Activated CD8-positive, alpha-beta memory T cell treated with anti-CD3 and anti-CD28 coated beads, Interleukin-2, amount 50 U/mL, for 24 hours (primary cell): ENCODE results near the gene LTF.

Experiments used
- DNase-seq: peaks from one replicate; pipeline ENCODE4 v3.0.0-alpha.2; 2020; ENCODE audit errors: extremely low read depth

LTF gene

DNA sequence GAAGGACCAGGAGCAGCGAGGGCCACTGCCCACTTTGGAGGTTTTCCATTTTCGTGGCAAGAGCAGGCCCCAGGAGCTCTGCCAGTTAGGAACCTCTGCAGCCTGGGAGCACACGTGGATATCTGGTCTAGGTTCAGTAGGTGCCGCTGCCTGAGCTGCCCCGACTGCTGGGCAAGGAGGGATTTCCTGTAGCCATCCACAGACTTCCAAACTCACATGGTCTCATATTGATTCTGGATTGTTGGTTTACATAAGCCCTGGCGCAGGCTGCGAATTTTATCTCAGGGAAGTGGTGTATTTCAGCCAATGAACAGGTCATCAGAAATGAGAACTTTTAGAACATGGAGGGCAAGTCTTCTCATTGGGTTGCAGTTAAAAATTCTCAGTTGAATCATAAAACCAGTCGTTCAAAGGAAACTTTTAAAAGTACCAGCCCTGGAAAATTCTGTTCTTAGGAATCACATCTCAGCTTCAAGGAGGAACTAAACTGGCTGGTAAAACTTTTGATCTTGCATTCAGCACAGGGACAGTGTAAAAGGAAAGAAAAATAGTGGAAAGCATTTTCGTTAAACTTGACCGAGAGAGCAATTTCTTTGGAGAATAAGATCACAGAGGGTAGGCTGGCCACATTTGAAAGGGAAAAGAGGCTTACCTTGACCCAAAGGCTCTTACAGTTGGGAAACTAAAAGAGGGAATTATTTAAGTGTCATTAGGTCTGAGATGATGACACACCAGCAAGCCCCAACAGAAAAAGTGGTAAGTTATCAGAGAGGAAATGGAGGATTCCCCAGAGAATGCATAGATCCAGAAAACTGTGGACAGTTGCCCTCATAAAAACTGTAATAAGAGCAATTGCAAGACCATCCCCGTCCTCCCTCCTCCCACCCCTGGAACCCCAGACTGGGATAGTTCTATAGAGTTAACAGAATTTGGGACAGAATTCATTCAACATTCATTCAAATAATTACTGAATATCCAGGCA is 26.7 kb upstream of the LTF start:
- no peak for DNase-seq

DNA sequence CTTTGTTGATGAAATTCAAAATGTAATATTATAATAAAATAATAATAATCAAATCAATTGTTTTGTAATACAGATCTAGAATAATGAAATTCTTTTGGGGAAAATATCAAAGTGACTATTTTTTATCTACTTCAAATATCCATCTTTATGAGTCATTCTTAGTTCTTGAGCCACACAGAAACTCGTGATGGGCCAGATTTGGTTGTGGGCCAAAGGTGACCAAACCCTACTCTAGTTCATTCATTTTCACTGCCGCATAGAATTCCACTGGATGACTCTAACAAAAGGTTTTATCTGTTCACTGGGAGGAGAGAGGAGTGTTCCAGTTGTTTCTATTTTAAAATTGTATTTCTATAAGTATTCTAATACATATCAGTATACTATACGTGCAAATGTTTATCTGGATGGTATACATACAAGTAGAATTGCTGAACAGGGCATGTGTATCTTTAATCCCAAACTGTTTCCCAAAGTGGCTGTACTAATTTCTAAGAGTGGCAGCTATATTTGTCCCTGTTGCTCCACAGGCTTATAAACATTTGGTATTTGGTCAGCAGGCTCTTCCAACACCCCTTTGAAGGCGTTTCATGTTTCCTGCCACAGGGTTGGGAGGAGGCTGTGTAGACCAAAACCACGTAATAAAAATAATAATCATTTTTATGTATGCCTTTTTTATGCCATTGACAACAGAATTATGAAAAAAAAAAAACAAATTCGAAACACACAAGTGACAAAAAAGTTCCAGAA is 25.8 kb upstream of the LTF start:
- DNase-seq = no peak

DNA sequence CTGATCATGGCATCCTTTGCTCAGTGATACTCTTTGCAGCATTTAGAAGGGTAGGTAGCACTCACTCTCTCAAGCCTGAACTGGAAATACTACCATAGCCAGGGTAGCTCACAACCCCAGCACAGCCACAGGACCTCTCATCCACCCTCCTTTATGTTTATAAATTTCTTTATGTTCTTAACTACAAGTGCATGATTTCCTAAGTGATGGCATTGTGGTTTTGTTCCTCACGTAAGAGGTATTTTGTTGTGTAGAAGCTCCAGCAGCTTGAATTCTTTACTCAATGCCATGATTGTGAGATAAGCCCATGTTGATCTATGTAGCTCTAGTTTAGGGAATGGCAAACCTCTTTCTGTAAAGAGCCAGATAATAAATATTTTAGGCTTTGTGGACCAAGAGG is 25.2 kb upstream of the LTF start:
- DNase-seq = no peak

DNA sequence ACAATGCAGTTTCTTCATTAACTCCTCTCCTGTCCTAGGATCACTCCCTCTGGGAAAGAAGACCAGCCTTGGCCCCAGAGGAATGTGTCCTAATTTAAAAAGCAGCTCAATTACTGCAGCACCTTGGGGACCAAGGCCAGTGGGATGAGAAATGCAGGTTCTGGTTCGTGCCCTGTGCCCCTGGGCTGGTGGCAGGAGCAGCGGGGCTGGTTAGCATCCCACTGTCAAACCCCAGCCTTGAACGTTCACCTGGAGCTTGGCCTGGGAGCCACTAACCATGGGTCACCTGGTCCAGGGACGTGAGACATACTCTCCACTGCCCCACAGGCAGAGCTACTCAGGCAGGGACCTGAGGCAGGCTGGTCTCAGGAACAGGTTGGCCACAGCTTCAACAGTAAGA is 24.7 kb upstream of the LTF start:
- DNase-seq = no peak

DNA sequence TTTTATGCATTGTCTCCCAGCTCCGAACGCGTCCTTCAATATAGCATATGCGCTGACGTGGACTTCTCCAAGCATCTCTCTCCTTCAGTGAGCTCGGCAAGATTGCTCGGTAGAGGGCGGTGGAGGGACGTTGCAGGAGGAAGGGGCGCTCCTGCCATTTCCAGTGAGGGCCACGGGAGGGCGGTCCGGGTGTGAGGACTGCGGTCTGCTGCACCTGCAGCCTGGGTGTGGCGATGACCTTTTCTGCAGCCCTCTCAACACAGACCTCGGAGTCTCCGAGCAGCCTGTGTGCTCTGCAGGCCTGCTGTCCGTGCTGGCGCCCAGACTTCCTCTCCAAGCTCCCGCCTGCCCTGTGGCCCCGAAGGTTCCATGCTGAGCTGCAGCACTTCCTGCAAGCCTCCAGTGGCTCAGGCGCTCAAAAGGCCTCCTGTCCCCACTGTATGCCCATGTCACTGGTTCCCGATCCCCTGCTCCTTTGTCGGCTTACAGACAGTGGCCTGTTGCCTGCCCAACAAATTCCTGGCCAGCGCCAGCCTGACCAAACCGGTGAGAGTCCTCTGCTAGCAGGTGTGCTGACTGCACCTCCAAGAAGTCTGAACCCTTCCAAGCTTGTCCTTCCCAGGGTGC is 24.1 kb upstream of the LTF start:
- peak; percentile 81 for DNase-seq

DNA sequence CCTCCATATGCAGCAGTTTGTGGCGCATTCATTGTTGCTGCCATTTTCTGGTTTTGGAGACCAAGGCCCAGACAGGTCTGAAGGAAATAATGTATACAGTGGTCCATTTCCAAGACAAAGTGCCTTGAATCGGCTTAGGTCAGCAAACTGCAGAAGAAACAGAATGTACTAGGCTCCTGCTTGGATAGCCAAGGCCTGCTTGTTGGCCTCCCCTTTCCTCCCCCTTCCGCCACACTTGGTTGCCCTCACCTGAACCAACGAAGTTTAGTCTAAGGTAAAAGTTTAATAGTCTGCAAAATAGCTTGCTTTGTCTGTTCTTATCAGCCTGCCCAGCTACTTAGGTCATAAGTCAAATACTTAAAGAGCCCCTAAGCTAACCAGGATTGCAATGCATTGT is 21.1 kb upstream of the LTF start:
- DNase-seq = no peak

DNA sequence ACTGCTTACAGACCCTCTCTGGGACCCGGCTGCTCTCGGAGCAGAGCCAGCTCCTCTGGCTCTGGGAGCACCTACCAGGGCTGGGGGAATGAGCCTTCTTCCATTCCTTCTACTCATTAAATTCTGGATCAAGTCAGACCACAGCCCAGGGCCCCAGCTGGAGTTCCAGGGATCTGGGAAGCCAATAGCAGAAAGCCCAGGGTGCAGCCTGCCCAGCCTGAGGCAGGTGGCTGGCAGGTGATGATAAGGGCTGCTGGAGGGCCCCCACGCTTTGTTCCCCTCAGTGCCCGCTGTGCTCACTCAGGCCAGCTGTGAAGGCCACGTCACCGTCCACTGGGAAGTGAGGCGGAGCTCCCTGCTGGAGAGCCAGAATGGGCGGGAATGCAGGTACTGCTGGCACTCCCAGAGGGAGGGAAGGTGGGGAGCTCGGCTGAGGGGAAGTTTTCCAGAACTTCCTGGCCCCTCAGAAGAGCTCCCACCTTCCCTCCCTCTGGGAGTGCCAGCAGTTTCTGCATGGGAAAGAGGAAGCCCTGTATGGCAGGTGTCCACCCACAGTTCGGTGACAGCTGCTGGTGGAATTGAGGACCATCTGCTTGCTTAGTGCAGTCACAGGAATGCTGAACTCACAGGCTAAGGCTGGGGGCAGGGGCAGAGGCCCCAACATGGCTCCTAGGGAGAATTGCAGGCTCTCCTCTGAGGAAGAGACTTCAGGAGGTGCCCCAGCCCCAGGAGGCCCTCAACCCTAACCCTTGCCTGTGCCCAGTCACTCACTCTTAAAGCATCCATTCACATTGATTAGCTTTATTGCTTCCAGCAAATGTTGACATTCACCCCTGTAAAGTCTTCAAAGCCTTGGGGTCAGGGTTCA is 20.4 kb upstream of the LTF start:
- no peak for DNase-seq

DNA sequence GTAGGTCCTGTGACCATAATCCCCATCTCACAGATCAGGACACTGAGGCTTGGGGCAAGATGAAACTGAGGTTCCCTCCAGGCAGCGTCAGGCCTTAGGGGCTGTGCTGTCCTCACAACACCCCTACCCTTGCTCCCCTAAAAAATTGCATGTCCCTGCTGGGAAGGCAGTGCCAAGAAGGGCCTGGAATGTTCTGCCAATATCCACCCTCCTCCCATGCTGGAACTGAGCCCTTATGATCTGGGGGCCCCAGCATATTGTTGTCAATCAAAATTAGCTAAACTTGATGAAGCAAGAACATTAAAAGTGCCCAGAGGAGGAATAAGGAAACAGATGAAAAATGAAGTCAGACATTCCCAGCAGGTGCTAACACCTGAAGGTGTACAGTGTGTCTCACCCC is 19.7 kb upstream of the LTF start:
- DNase-seq = no peak

DNA sequence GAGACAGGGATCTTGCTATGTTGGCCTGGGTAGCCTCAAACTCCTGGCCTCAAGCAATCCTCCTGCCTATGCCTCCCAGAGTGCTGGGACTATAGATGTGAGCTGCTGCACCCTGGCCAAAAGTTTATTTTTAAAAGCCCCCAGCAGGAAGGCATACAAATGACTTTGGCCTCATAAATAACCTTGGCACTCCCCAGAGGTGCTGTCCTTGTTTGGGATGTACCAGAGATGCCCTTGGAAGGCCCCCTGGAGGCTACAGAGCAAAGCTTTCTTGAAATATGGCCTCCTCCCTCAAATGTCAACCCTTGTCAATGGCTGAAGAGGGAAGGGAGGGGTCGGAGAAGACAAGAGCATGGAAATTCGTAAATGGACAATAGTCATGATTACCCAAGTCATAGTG is 19.1 kb upstream of the LTF start:
- no peak for DNase-seq

DNA sequence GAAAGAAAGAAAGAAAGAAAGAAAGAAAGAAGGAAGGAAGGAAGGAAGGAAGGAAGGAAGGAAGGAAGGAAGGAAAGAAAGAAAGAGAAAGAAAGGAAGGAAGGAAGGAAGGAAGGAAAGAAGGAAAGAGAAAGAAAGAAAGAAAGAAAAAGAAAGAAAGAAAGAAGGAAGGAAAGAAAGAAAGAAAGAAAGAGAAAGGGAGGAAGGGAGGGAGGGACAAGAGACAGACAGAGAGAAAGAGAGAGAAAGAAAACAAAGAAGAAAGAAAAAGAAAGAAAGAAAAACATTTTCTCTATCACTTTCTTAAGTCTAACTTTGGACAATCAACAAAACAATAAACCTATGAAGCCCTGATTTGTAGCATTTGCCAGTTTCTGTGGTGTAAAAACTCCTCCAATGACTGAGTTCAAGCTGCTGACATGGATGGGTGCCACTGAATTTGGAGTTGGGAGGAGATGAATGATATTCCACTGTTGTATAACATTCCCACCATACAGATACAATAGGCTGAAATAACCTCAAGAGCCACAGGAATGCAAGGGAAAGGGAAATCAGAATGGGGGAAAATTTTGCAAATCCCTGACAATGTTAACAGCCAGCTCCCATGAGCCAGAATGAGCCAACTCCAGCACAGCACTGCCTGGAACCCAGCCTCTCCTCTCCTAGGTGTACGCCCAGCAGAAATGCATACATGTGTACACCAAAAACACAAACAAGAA is 18.1 kb upstream of the LTF start:
- no peak for DNase-seq

DNA sequence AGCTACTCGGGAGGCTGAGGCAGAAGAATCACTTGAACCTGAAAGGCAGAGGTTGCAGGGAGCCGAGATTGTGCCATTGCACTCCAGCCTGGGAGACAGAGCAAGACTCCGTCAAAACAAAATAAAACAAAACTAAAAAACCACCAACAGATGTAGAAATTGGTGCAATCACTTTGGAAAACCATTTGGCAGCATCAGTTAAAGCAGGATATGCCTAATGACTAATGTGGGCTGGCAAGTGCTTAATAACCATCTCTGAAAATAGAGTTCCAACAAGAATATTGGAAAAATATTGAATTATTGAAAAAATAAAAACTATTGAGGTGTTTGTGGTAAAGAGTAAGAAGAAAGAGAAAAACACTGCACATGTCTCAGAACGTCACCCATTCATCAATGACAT is 16.9 kb upstream of the LTF start:
- DNase-seq = no peak

DNA sequence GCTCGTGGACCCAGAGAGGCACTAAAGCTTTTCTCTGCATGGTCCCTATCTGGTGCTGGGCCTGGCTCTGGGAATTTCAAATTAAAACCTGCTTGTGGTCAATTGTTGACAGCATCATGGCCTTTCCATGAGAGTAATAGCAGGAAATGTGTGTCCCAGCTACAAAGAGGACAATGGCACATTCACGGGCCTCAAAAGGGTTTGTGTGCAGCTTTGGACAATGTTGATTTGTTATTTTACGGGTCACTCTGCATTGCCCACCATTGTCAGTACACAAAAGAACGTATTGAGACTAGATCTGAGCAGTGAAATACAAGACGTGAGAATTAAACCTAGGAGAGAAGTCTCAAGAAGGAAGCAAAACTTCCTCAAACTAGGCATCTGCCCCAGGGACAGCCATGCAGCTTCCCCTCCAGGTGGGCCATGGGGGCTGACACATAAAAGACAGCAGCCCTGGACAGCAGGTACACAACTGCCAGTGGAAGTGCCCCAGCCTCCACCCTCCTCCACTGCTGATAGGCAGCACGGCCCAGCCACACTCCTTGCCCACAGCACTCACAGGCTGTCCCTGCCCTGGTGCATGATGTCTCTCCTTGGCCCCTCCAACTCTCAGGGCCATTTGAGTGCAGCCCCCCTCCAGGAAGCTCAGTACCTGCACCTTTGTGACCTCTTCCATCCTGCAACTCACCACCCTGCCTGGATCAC is 15.9 kb upstream of the LTF start:
- DNase-seq = no peak

DNA sequence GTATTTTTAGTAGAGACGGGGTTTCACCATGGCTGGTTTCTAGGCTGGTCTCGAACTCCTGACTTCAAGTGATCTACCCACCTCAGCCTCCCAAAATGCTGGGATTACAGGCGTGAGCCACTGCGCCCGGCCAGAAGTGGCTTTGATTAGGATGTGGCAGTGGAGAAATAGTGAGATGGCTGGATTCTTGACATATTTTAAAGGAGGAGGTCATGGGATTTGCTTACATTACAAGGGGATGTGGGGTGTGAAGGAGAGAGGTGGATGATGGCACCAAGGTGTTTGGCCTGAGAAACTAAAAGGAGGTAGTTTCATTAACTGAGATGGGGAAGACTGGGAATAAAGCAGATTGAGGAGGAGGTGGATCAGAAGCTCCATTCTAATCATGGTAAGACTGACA is 15.0 kb upstream of the LTF start:
- DNase-seq = no peak

DNA sequence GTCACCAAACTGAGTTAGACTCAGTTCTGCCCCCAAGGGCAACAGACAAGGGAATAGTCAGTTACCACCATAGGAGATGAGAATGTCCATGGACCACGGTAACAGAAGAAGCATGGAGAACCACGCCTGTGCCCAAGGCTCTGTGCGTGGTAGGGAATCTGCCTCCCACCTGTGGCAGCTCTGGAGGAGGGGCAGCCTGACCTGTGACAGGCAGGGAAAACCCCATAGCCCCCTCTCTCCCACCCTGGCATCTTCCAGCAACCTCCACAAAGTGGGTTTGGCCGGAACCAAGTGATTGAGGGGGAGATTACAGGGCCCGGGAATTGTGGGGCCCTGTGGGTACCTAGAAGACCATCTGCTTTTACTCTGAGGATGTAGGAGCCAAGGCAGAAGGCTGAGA is 14.3 kb upstream of the LTF start:
- DNase-seq = no peak

DNA sequence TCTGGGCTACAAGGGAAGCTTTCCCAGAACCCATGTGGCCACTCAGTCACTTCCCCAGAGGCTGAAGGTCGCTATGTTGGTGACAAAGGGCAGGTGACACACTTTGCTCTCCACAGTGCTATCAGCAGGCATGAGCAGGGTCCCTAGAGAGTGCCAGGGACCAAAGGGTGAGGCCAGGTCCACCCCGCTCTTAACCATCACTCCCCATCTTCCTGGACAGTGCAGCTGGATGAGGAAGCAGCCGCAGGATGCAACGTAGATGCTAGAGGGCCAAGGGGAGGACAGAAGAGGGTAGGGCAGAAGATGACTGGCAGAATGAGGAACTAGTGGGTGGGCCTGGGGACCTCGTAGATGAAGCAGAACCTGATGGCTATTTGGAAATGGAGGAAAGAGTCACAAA is 13.6 kb upstream of the LTF start:
- DNase-seq = no peak

DNA sequence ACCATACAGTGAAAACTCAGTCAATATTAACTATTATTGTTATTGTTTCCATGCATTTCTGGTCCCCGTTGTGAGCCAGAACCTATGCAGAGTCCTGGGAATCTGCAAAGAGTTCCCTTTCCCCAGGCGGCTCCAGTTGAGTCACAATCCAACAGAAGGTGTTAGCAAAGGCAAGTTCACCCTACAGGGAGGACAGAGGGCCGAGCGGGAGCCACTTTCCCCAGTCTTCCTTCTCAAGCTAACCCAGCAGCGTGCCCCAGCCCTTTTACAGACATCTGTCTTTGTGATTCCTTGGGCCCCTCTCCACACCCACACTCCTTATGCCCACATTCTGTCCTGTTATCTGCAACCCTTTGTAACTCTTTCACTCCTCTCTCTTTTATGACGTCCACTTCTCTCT is 13.1 kb upstream of the LTF start:
- no peak for DNase-seq

DNA sequence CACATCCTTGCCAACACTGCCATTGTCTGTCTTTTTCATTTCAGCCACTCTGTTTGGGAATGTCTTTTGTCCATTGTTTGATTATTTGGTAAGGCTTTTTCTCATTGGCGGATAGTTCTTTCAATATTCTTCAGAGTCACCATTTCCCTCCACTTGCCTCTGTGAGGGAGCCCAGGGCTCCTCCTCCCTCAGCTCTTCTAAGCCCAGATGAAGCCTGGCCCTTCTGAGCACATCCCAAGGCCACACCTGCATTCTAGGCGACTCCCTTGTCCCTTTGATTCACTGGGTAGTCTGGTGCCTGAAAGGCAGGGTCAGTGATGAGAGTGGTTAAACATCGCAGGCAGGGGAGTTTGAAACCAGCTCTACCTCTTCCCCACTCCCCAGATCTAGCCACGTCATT is 12.4 kb upstream of the LTF start:
- DNase-seq = no peak

DNA sequence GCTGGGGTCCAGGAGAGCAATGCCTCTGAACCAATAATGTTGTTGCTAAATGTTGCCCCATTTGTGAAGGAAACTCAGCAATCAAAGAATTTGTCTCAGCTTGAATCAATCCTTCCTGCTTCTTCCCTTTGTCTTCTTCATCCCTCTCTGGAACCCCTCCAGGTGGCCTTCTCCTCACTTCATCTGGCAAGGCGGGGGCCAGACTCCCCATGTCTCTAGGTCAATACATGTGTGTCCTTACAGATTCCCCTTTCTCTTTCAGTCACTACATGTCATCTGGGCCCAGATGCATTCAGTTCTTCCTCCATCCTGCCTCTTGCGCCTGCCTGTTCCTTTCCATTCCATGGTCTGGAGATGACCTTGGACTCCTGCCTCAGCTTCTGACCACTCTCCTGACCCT is 8.0 kb upstream of the LTF start:
- no peak for DNase-seq

DNA sequence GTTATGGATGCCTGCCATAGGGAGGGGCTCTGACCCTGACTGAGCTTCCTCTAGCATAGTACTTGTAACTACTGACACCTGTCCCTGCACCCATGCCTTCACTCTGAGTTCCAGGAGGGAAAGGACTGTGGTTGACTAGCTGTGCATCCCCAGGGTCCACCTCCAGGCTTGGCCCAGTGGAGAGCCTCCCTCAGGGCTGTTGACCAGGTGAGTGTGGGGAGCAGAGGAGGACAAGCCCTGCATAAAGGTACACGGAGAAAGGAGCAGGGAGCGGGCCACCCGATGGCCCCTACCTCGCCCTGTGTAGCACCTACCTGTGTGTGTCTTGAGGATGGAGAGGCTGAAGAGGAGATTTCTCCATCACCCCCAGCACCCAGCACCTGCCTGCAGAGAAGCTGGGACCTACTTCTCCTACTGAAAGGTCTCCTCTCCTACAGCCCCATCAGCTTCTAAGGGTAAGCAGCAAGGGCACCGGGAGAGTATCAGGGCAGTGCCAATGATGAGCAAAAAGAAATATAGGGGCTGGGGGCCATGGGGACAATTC is 6.7 kb upstream of the LTF start:
- no peak for DNase-seq

DNA sequence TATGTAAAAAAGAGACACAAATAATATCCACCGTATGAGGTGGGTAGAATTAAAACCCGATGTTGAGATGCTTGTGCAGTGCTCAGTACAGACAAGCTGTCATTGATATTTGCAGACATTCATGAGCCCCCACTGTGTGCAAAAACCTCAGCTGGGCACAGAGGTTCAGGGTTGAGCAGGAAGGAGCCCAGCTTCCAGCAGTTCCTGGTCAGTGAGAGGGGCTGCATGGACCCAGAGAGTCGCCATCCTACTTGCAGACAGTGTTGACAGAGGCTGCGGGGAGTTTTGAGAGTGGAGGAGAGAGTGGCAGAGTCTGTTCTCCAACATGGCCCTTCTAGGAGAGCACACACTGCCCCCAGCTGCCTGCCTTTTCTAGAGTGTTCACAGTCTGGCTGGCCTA is 6.1 kb upstream of the LTF start:
- no peak for DNase-seq
